ENCODE data around the gene EXT2.

EXT2 gene

GRCh38 chr11:44067266-44067665, 28.2 kb upstream of the EXT2 start:
- POLR2A ChIA-PET, result no interaction called here
- TF ChIP-seq CTCF (IDR thresholded peaks at IDR 0.05; ENCODE audit: control extremely low read depth, extremely low read depth, low read depth, missing control alignments), result no peak
- no peak for DNase-seq (ENCODE audit: extremely low spot score)
- CTCF ChIA-PET, result interaction anchor here (1.1 to 2.9 kb wide), 5 partner anchors 9 to 130 kb away, joined by 3 to 26 read pairs (median 4); partner anchors contain the start of gene EXT2

- no peak for DNase-seq (ENCODE audit: extremely low spot score)
- ChIA-PET POLR2A (no interaction called here), CTCF (interaction anchor here (1.1 to 2.9 kb wide), 4 partner anchors 8 to 26 kb away, joined by 3 to 26 read pairs (median 5); partner anchors contain the start of gene EXT2)
- no peak for TF ChIP-seq CTCF (IDR thresholded peaks at IDR 0.05; ENCODE audit: control extremely low read depth, extremely low read depth, low read depth, missing control alignments)
Observed at GRCh38 chr11:44068180-44068579, 27.3 kb upstream of the EXT2 start.

DNA sequence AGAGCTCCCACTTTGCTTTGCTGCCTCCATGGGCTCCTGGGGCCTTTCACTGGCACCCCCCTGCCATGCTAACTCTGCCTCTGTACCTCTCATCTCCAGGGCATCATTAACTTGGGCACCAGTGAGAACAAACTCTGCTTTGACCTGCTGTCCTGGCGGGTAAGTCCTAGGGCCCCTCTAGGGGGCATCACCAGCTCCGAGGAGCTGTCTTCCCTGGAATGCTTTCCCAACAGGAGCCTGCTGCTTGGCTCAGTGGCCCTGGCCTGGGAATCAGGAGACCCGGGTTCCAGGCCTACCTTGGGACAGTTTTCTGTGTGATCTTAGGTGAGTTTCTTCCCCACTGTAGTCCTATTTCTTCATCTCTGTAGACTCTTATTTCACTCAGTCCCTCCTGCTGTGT, 24.3 kb upstream of the EXT2 start:
- ChIA-PET POLR2A (no interaction called here), CTCF (interaction anchor here (0.9 to 4.7 kb wide), 7 partner anchors 13 to 486 kb away, joined by 3 to 24 read pairs (median 4); partner anchors contain the start of gene EXT2)
- no peak for DNase-seq (ENCODE audit: extremely low spot score)
- no peak for TF ChIP-seq CTCF (IDR thresholded peaks at IDR 0.05; ENCODE audit: control extremely low read depth, extremely low read depth, low read depth, missing control alignments)

- POLR2A ChIA-PET, result no interaction called here
- CTCF ChIA-PET, result interaction anchor here (1.3 to 4.7 kb wide), 3 partner anchors 12 to 21 kb away, joined by 3 to 24 read pairs (median 8); no protein-coding TSS in a partner anchor
Observed at GRCh38 chr11:44072757-44073658, 22.5 kb upstream of the EXT2 start.

GRCh38 chr11:44078794-44079193, 16.7 kb upstream of the EXT2 start:
- no peak for TF ChIP-seq CTCF (IDR thresholded peaks at IDR 0.05; ENCODE audit: control extremely low read depth, extremely low read depth, low read depth, missing control alignments)
- no peak for DNase-seq (ENCODE audit: extremely low spot score)
- ChIA-PET CTCF (interaction anchor here (1.0 to 2.0 kb wide), 5 partner anchors 10 to 17 kb away, joined by 3 to 9 read pairs (median 3); partner anchors contain the start of gene EXT2), POLR2A (no interaction called here)

More at GRCh38 chr11:44072757-44073658, 22.5 kb upstream of the EXT2 start:
- TF ChIP-seq CTCF (IDR thresholded peaks at IDR 0.05; ENCODE audit: control extremely low read depth, extremely low read depth, low read depth, missing control alignments), result no peak
- no peak for DNase-seq (ENCODE audit: extremely low spot score)

DNA sequence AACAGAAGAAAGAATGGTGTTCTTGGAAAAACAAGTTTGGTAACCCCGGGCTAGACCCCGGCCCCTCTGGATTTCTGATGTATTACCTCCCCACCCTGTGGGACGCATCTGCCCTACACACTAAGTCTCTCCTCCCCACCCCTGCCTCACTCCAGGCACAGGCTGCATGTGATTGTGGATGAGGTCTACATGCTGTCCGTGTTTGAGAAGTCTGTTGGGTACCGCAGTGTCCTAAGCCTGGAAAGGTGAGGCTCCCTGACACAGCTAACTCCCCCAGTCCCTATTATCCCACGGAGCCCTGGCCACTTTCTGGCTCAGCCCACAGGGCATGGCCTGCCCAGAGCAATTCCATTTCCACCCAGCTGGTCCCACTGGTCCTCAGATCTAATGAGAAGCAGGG, 16.1 kb upstream of the EXT2 start:
- CTCF ChIA-PET, result interaction anchor here (1.0 to 2.0 kb wide), 5 partner anchors 9 to 16 kb away, joined by 3 to 9 read pairs (median 3); partner anchors contain the start of gene EXT2
- TF ChIP-seq CTCF (IDR thresholded peaks at IDR 0.05; ENCODE audit: control extremely low read depth, extremely low read depth, low read depth, missing control alignments), result no peak
- DNase-seq (ENCODE audit: extremely low spot score), result no peak
- POLR2A ChIA-PET, result no interaction called here

All from GM10248 (cell line).